Upper lobe of right lung (tissue), 1 donor: ENCODE data around the gene CKLF. TPM values are rescaled to one million over a fixed set of nuclear protein-coding genes. Genes with fewer than 3 reads are reported as not detected.

ENCODE experiments used
- ATAC-seq: fragments of 200-7000 bp; cut with Tn5 transposase; one replicate; pipeline ENCODE4 v1.9.1; 2020; ENCODE audit warnings: mild to moderate bottlenecking, moderate library complexity
- DNase-seq: peaks from one replicate; pipeline ENCODE4 v3.0.0-alpha.2; 2020
- H3K27ac ChIP-seq: fragments of 200-600 bp; one replicate; pipeline ENCODE4 v1.8.0; 2022
- H3K27me3 ChIP-seq: fragments of 200-600 bp; one replicate; pipeline ENCODE4 v1.8.0; 2022; ENCODE audit warnings: mild to moderate bottlenecking
- H3K36me3 ChIP-seq: fragments of 200-600 bp; one replicate; pipeline ENCODE4 v1.8.0; 2022
- H3K4me1 ChIP-seq: fragments of 200-600 bp; one replicate; pipeline ENCODE4 v1.8.0; 2022
- H3K4me3 ChIP-seq: fragments of 200-600 bp; one replicate; pipeline ENCODE4 v1.8.0; 2022; ENCODE audit warnings: mild to moderate bottlenecking
- H3K9me3 ChIP-seq: fragments of 200-600 bp; one replicate; pipeline ENCODE4 v1.8.0; 2022
- CTCF ChIP-seq: fragments of 200-600 bp; IDR thresholded peaks from one replicate; pipeline ENCODE4 v1.8.0; 2022; ENCODE audit warnings: antibody characterized with exemption
- intact Hi-C: fragments of 100-400 bp; cut with DNase I; formaldehyde crosslinking; loops from one replicate; pipeline ENCODE4 v1.11.0; 2022
- total RNA-seq: library from RNA; stranded (reverse); fragmentation: NEBNext Ultra II Directional; extraction: Animal tissue kit (Norgen Biotek cat#: 25700); gene quantifications from one replicate; pipeline ENCODE4 v1.2.1, GENCODE V29; 2021
- donor health status: DM: no; HTN: yes; CAD: no; lungs with severe emphysema.

Gene CKLF
- total RNA-seq, 1 donor from 2014 or later, result 57.6 TPM

- intact Hi-C loops, result no loop called here
- Histone ChIP-seq H3K36me3 (no peaks in the 10 kb centered on the region), H3K27ac (peak overlapping the region; percentile 67), H3K4me1 (peaks cover 46% of the 10 kb centered on the region), H3K27me3 (no peaks in the 10 kb centered on the region), H3K9me3 (no peaks in the 10 kb centered on the region), H3K4me3 (no peak overlapping the region)
- DNase-seq, result no peak
- ATAC-seq, result no peak
- TF ChIP-seq CTCF, result no peak
Measured at GRCh38 chr16:66508914-66509496, 43.4 kb upstream of the CKLF start.

- no peak for DNase-seq
Measured at GRCh38 chr16:66509576-66509975, 42.8 kb upstream of the CKLF start.

GRCh38 chr16:66510298-66510697 lies 42.1 kb upstream of the CKLF start:
- Histone ChIP-seq H3K4me3 (no peak overlapping the region), H3K4me1 (peaks cover 46% of the 10 kb centered on the region), H3K27ac (peak overlapping the region; percentile 84), H3K9me3 (no peaks in the 10 kb centered on the region), H3K27me3 (no peaks in the 10 kb centered on the region), H3K36me3 (no peaks in the 10 kb centered on the region)
- DNase-seq (no peak), ATAC-seq (no peak)
- intact Hi-C loops, result no loop called here
- no peak for TF ChIP-seq CTCF

More at GRCh38 chr16:66509576-66509975, 42.8 kb upstream of the CKLF start:
- no peak overlapping the region for H3K27ac ChIP-seq
- no peak overlapping the region for H3K4me3 ChIP-seq
- peaks cover 43% of the 10 kb centered on the region for H3K4me1 ChIP-seq
- no peaks in the 10 kb centered on the region for H3K9me3 ChIP-seq
- intact Hi-C loops, result no loop called here
- H3K27me3 ChIP-seq, result no peaks in the 10 kb centered on the region
- no peak for TF ChIP-seq CTCF
- no peaks in the 10 kb centered on the region for H3K36me3 ChIP-seq
- ATAC-seq, result no peak

GRCh38 chr16:66510711-66511601 lies 41.4 kb upstream of the CKLF start:
- intact Hi-C loops, result no loop called here
- no peaks in the 10 kb centered on the region for H3K36me3 ChIP-seq
- no peak for TF ChIP-seq CTCF
- peak overlapping the region; percentile 84 for H3K27ac ChIP-seq
- H3K27me3 ChIP-seq, result no peaks in the 10 kb centered on the region
- H3K4me1 ChIP-seq, result peaks cover 52% of the 10 kb centered on the region
- ATAC-seq (peak; percentile 35), DNase-seq (no peak)
- H3K9me3 ChIP-seq, result no peaks in the 10 kb centered on the region
- no peak overlapping the region for H3K4me3 ChIP-seq

- Histone ChIP-seq H3K27ac (peak overlapping the region; percentile 84), H3K36me3 (no peaks in the 10 kb centered on the region), H3K4me3 (no peak overlapping the region), H3K27me3 (no peaks in the 10 kb centered on the region), H3K9me3 (no peaks in the 10 kb centered on the region), H3K4me1 (peaks cover 59% of the 10 kb centered on the region)
- intact Hi-C loops, result no loop called here
- ATAC-seq (no peak), DNase-seq (no peak)
- TF ChIP-seq CTCF, result no peak
Measured at GRCh38 chr16:66511602-66512271, 40.6 kb upstream of the CKLF start.
